ENCODE measurements around the gene TBXAS1.

TBXAS1 gene

DNA sequence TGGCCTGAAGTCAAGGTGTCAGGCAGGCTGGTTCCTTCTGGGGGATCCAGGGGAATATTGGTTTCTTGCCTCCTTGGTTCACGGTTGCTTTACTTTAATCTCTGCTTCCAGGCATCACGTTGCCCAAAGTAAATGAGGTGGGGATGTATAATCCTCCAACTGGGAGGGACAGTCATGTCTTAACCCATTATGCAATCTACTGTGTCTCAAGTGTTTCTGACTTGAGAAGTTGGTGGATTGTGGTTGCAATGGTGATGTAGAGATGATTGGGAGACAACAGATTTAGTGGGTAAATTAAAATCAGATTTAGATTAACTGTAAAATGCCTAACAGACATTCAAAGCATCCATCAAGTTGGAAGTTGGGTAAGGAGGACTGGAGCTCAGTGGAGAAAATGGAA is 32.7 kb downstream of the TBXAS1 start:
- H3K9ac ChIP-seq (ENCODE audit: low read length), result no peak overlapping the region
- H3K36me3 ChIP-seq (ENCODE audit: control insufficient read depth, insufficient read depth, low read length), result no peaks in the 10 kb centered on the region
- H3K27me3 ChIP-seq (ENCODE audit: control insufficient read depth, insufficient read depth, low read length), result no peaks in the 10 kb centered on the region
- H3K4me1 ChIP-seq (ENCODE audit: control insufficient read depth, insufficient read depth, low read length), result no peaks in the 10 kb centered on the region
- no peak overlapping the region for H3K4me3 ChIP-seq (ENCODE audit: low read length)
- no peaks in the 10 kb centered on the region for H3K9me3 ChIP-seq (ENCODE audit: control insufficient read depth, low read length)

- Histone ChIP-seq H3K4me1 (ENCODE audit: control insufficient read depth, insufficient read depth, low read length) (peaks cover 10% of the 10 kb centered on the region), H3K9me3 (ENCODE audit: control insufficient read depth, low read length) (no peaks in the 10 kb centered on the region), H3K36me3 (ENCODE audit: control insufficient read depth, insufficient read depth, low read length) (no peaks in the 10 kb centered on the region), H3K27me3 (ENCODE audit: control insufficient read depth, insufficient read depth, low read length) (no peaks in the 10 kb centered on the region), H3K9ac (ENCODE audit: low read length) (no peak overlapping the region), H3K4me3 (ENCODE audit: low read length) (no peak overlapping the region)
Measured at GRCh38 chr7:139866047-139866837, 37.2 kb downstream of the TBXAS1 start.

DNA sequence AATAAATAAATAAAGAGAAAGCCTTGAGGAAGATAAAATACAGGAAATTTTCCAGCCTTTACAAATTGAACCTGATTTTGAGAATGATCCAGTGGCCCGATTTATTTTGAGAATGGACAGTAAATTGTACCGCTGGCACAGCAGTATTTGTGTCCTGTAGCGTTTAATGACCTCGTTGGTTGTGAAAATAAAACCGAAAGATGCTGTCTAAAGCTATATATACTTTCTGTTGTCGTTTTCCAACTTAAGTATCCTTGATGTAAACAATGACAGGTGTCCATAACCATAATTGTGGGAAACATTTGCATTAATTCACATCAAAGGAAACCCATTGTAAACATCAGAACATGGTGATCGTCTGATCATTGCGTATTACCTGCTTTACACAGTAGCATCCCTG is 38.8 kb downstream of the TBXAS1 start:
- H3K27me3 ChIP-seq (ENCODE audit: control insufficient read depth, insufficient read depth, low read length), result no peaks in the 10 kb centered on the region
- H3K4me1 ChIP-seq (ENCODE audit: control insufficient read depth, insufficient read depth, low read length), result peaks cover 11% of the 10 kb centered on the region
- no peaks in the 10 kb centered on the region for H3K36me3 ChIP-seq (ENCODE audit: control insufficient read depth, insufficient read depth, low read length)
- no peaks in the 10 kb centered on the region for H3K9me3 ChIP-seq (ENCODE audit: control insufficient read depth, low read length)
- no peak overlapping the region for H3K4me3 ChIP-seq (ENCODE audit: low read length)
- no peak overlapping the region for H3K9ac ChIP-seq (ENCODE audit: low read length)

DNA sequence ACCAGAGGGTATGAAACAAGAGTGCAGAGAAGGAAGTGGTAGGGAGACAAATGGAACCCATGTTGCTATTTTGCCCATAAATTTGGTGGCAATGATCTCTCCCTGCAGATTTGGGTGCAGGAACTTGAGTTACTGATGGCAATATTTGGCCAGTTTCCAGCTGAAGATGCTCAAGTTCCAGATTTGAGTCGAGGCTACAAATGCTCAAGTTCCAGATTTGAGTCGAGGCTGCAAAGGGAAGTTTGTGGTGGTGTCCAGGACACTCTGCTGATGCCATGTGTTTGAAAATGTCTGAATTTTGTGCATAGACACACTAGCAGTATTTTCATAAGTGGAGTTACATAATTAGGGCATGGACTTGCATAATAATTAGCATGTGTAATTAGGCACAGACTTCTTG is 40.8 kb downstream of the TBXAS1 start:
- H3K9me3 ChIP-seq (ENCODE audit: control insufficient read depth, low read length), result no peaks in the 10 kb centered on the region
- H3K4me1 ChIP-seq (ENCODE audit: control insufficient read depth, insufficient read depth, low read length), result peaks cover 11% of the 10 kb centered on the region
- H3K9ac ChIP-seq (ENCODE audit: low read length), result no peak overlapping the region
- H3K36me3 ChIP-seq (ENCODE audit: control insufficient read depth, insufficient read depth, low read length), result no peaks in the 10 kb centered on the region
- no peaks in the 10 kb centered on the region for H3K27me3 ChIP-seq (ENCODE audit: control insufficient read depth, insufficient read depth, low read length)
- H3K4me3 ChIP-seq (ENCODE audit: low read length), result no peak overlapping the region

GRCh38 chr7:139870380-139870779 is 41.3 kb downstream of the TBXAS1 start:
- H3K9ac ChIP-seq (ENCODE audit: low read length), result no peak overlapping the region
- H3K36me3 ChIP-seq (ENCODE audit: control insufficient read depth, insufficient read depth, low read length), result no peaks in the 10 kb centered on the region
- peaks cover 11% of the 10 kb centered on the region for H3K4me1 ChIP-seq (ENCODE audit: control insufficient read depth, insufficient read depth, low read length)
- H3K9me3 ChIP-seq (ENCODE audit: control insufficient read depth, low read length), result no peaks in the 10 kb centered on the region
- no peak overlapping the region for H3K4me3 ChIP-seq (ENCODE audit: low read length)
- no peaks in the 10 kb centered on the region for H3K27me3 ChIP-seq (ENCODE audit: control insufficient read depth, insufficient read depth, low read length)

DNA sequence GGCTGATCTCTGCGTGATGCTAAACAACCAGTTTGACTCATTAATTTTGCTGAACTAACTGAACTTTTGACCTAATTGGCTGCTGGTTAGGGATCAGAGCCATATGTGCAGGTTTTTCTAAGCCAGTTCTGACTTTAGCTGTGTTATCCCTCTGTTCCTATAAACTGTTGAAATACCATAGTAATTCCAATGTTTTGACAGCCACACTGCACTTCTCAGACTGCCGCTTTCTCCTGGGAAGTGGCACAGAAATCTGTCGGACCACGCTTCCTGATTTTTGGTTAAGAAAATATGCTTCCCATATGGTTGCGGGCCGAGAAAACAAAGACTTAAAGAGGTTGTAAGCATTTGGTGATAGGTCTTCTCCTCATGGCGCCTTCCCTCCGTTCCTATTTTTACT is 42.3 kb downstream of the TBXAS1 start:
- peaks cover 20% of the 10 kb centered on the region for H3K4me1 ChIP-seq (ENCODE audit: control insufficient read depth, insufficient read depth, low read length)
- H3K9ac ChIP-seq (ENCODE audit: low read length), result no peak overlapping the region
- H3K27me3 ChIP-seq (ENCODE audit: control insufficient read depth, insufficient read depth, low read length), result no peaks in the 10 kb centered on the region
- no peaks in the 10 kb centered on the region for H3K36me3 ChIP-seq (ENCODE audit: control insufficient read depth, insufficient read depth, low read length)
- no peaks in the 10 kb centered on the region for H3K9me3 ChIP-seq (ENCODE audit: control insufficient read depth, low read length)
- no peak overlapping the region for H3K4me3 ChIP-seq (ENCODE audit: low read length)

- no peaks in the 10 kb centered on the region for H3K9me3 ChIP-seq (ENCODE audit: control insufficient read depth, low read length)
- no peak overlapping the region for H3K9ac ChIP-seq (ENCODE audit: low read length)
- H3K27me3 ChIP-seq (ENCODE audit: control insufficient read depth, insufficient read depth, low read length), result no peaks in the 10 kb centered on the region
- H3K36me3 ChIP-seq (ENCODE audit: control insufficient read depth, insufficient read depth, low read length), result no peaks in the 10 kb centered on the region
- H3K4me1 ChIP-seq (ENCODE audit: control insufficient read depth, insufficient read depth, low read length), result peaks cover 25% of the 10 kb centered on the region
- no peak overlapping the region for H3K4me3 ChIP-seq (ENCODE audit: low read length)
Measured at GRCh38 chr7:139871820-139872219, 42.8 kb downstream of the TBXAS1 start.

- Histone ChIP-seq H3K36me3 (ENCODE audit: control insufficient read depth, insufficient read depth, low read length) (no peaks in the 10 kb centered on the region), H3K9me3 (ENCODE audit: control insufficient read depth, low read length) (no peaks in the 10 kb centered on the region), H3K4me1 (ENCODE audit: control insufficient read depth, insufficient read depth, low read length) (peaks cover 34% of the 10 kb centered on the region), H3K27me3 (ENCODE audit: control insufficient read depth, insufficient read depth, low read length) (no peaks in the 10 kb centered on the region), H3K9ac (ENCODE audit: low read length) (no peak overlapping the region), H3K4me3 (ENCODE audit: low read length) (no peak overlapping the region)
Measured at GRCh38 chr7:139873593-139874301, 44.7 kb downstream of the TBXAS1 start.

DNA sequence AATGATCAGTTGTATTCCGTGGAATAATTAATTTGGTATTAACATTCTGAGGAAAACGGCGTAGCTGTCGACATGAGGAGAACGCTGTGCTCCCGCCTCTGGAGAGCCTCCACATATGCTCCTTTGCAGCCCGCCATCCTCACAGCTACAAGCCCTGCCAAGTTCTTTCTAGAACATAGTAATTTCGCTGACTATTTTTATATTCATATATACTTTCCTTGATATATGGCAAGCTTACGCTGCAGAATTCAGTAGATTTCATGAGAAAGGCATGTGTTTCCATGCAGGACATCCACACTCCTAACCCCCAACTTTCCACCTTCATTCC is 45.2 kb downstream of the TBXAS1 start:
- no peak overlapping the region for H3K9ac ChIP-seq (ENCODE audit: low read length)
- H3K4me1 ChIP-seq (ENCODE audit: control insufficient read depth, insufficient read depth, low read length), result peaks cover 39% of the 10 kb centered on the region
- no peaks in the 10 kb centered on the region for H3K36me3 ChIP-seq (ENCODE audit: control insufficient read depth, insufficient read depth, low read length)
- H3K27me3 ChIP-seq (ENCODE audit: control insufficient read depth, insufficient read depth, low read length), result no peaks in the 10 kb centered on the region
- no peaks in the 10 kb centered on the region for H3K9me3 ChIP-seq (ENCODE audit: control insufficient read depth, low read length)
- no peak overlapping the region for H3K4me3 ChIP-seq (ENCODE audit: low read length)

GRCh38 chr7:139875821-139876241 is 46.8 kb downstream of the TBXAS1 start:
- Histone ChIP-seq H3K9me3 (ENCODE audit: control insufficient read depth, low read length) (no peaks in the 10 kb centered on the region), H3K4me1 (ENCODE audit: control insufficient read depth, insufficient read depth, low read length) (peaks cover 42% of the 10 kb centered on the region), H3K36me3 (ENCODE audit: control insufficient read depth, insufficient read depth, low read length) (no peaks in the 10 kb centered on the region), H3K27me3 (ENCODE audit: control insufficient read depth, insufficient read depth, low read length) (no peaks in the 10 kb centered on the region), H3K9ac (ENCODE audit: low read length) (no peak overlapping the region), H3K4me3 (ENCODE audit: low read length) (no peak overlapping the region)

- Histone ChIP-seq H3K4me3 (ENCODE audit: low read length) (no peak overlapping the region), H3K9ac (ENCODE audit: low read length) (no peak overlapping the region), H3K9me3 (ENCODE audit: control insufficient read depth, low read length) (no peaks in the 10 kb centered on the region), H3K27me3 (ENCODE audit: control insufficient read depth, insufficient read depth, low read length) (no peaks in the 10 kb centered on the region), H3K4me1 (ENCODE audit: control insufficient read depth, insufficient read depth, low read length) (peaks cover 41% of the 10 kb centered on the region), H3K36me3 (ENCODE audit: control insufficient read depth, insufficient read depth, low read length) (no peaks in the 10 kb centered on the region)
Measured at GRCh38 chr7:139876622-139877283, 47.7 kb downstream of the TBXAS1 start.

DNA sequence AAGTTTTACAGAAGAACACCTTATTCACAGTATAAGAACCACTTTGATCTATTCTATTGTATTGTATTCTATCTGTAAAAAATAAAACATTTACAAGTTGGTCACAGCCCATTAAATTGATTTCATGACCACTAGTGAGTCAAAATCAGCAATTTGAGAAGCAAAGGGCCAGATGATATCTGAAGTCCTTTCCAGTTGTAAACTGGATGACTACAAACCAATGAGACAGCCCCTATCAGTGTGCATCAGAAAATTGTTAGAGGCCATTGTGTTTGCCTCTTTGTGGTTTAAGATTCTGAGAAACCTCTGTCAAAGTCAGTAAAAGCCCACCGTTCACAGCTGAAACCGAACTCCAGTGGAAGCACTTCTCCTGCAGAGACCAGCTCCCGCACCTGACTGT is 54.8 kb downstream of the TBXAS1 start:
- Histone ChIP-seq H3K36me3 (ENCODE audit: control insufficient read depth, insufficient read depth, low read length) (no peaks in the 10 kb centered on the region), H3K4me1 (ENCODE audit: control insufficient read depth, insufficient read depth, low read length) (peaks cover 41% of the 10 kb centered on the region)

More for the DNA sequence above, 54.8 kb downstream of the TBXAS1 start:
- Histone ChIP-seq H3K27me3 (ENCODE audit: control insufficient read depth, insufficient read depth, low read length) (no peaks in the 10 kb centered on the region), H3K9me3 (ENCODE audit: control insufficient read depth, low read length) (no peaks in the 10 kb centered on the region), H3K9ac (ENCODE audit: low read length) (no peak overlapping the region), H3K4me3 (ENCODE audit: low read length) (no peak overlapping the region)

All from mucosa of stomach (tissue), 1 donor.